GM18499 (cell line): ENCODE measurements around the gene LRTM2.

ENCODE experiments used
- ATAC-seq: cut with Tn5 transposase; IDR thresholded peaks from one replicate; pipeline ENCODE4 v1.9.1; 2021; ENCODE audit warnings: moderate number of reproducible peaks; ENCODE audit not compliant: insufficient read depth, unreplicated experiment

LRTM2 gene

GRCh38 chr12:1857086-1857485, 36.7 kb downstream of the LRTM2 start:
- no peak for ATAC-seq

DNA sequence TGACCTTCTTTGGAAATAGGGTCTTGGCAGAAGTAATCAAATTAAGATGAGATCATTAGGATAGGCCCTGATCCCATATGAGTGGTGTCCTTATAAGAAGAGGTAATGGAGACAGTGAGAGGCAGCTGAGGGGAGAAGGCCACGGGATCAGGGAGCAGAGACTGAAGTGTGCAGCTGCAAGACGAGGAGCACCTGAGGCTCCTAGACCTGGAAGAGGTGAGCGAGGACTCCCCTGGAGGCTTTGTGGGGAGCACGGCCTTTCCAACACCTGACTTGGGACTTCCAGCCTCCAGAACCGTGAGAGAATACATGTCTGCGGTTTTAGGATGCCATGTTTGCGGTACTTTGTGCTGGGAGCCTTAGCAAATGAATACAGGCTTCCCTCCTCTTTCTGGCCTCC, 37.5 kb downstream of the LRTM2 start:
- no peak for ATAC-seq

- no peak for ATAC-seq
Observed at GRCh38 chr12:1858456-1858855, 38.1 kb downstream of the LRTM2 start.

DNA sequence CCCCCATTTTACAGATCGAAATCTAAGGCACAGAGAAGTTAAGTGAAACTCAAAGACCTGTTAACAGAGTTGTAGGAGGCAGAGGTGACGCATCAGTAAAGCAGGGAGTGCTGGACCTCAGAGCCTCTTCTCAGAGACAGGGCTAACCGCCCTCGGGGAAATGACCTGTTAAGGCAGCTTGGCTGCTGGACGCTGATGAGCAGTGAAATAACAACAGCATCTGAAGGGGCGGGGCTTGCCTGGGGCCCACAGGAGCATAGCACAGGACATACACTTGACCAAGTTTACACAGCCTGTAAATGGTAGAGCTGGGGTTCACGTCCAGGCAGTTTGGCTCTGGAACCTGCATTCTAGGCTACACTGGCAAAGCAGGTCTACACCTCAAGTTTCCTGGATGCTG, 39.3 kb downstream of the LRTM2 start:
- ATAC-seq, result no peak

GRCh38 chr12:1862973-1863372, 42.6 kb downstream of the LRTM2 start:
- no peak for ATAC-seq

- ATAC-seq, result no peak
Observed at GRCh38 chr12:1863823-1864222, 43.5 kb downstream of the LRTM2 start.

DNA sequence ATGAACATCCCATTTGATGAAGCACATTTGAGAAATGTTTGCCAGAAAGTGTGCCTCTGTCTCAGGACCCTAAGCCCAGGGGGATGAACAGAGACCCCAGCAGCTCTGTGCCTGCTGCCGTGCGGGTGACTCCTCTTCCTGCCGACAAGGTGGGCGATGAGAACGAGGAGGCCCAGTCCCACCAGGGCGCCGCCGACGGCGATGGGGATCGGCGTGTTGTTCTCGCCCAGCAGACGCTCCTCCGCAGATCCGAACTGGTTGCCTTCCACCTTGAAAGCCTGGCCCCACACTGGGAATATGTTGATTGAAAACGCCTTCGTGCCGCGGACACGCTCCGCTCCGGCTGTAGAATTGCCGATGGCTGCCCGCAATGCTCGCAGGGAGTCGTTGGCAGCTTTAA, 44.1 kb downstream of the LRTM2 start:
- ATAC-seq, result no peak

GRCh38 chr12:1864867-1865266, 44.5 kb downstream of the LRTM2 start:
- ATAC-seq, result no peak

GRCh38 chr12:1865284-1865866, 45.0 kb downstream of the LRTM2 start:
- no peak for ATAC-seq

- no peak for ATAC-seq
Observed at GRCh38 chr12:1869145-1869544, 48.8 kb downstream of the LRTM2 start.

GRCh38 chr12:1870086-1870485, 49.7 kb downstream of the LRTM2 start:
- ATAC-seq, result no peak

DNA sequence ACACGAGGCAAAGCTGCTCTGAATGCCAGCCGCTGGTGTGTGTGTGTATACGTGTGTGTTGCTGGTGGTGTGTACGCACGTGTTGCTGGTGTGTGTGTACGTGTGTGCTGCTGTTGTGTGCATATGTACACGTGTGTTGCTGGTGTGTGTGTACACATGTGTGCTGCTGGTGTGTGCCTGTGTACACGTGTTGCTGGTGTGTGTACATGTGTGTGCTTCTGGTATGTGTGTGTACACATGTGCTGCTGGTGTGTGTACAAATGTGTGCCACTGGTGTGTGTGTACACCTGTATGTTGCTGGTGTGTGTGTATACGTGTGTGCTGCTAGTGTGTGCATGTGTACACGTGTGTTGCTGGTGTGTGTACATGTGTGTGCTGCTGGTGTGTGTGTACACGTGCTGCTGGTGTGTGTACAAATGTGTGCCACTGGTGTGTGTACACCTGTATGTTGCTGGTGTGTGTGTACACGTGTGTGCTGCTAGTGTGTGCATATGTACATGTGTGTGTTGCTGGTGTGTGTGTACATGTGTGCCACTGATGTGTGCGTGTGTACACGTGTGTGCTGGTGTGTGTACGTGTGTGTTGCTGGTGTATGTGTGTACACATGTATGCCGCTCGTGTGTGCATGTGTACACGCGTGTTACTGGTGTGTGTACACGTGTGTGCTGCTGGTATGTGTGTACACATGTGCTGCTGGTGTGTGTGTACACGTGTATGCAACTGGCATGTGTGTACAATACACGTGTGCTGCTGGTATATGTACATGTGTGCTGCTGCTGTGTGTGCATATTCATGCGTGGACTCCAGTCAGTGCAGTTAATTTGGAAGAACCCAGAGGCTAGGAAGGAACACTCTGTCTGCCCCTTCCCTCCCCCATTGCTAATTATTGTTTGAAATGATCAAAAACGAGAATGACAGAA, 50.9 kb downstream of the LRTM2 start:
- ATAC-seq, result no peak

GRCh38 chr12:1872001-1872400, 51.6 kb downstream of the LRTM2 start:
- no peak for ATAC-seq

DNA sequence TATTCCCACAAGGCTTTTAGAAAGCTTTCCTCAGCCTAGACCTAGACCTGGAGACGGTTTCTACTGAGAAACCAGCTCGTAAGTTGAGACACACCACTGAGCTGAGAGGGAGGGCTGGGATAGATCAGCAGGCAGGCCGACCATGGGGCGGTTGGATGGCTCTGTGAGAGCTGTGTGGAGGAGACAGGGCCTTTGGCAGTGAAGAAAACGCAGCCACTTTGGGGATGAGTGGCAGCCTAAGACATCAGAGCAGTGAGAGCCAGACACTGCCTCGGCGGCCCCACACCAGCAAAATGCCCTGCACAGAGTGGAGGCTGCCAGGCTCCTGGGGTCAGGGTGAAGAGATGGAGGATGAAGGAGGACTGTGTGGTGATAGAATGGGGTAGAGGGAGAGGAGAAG, 52.1 kb downstream of the LRTM2 start:
- ATAC-seq, result no peak

DNA sequence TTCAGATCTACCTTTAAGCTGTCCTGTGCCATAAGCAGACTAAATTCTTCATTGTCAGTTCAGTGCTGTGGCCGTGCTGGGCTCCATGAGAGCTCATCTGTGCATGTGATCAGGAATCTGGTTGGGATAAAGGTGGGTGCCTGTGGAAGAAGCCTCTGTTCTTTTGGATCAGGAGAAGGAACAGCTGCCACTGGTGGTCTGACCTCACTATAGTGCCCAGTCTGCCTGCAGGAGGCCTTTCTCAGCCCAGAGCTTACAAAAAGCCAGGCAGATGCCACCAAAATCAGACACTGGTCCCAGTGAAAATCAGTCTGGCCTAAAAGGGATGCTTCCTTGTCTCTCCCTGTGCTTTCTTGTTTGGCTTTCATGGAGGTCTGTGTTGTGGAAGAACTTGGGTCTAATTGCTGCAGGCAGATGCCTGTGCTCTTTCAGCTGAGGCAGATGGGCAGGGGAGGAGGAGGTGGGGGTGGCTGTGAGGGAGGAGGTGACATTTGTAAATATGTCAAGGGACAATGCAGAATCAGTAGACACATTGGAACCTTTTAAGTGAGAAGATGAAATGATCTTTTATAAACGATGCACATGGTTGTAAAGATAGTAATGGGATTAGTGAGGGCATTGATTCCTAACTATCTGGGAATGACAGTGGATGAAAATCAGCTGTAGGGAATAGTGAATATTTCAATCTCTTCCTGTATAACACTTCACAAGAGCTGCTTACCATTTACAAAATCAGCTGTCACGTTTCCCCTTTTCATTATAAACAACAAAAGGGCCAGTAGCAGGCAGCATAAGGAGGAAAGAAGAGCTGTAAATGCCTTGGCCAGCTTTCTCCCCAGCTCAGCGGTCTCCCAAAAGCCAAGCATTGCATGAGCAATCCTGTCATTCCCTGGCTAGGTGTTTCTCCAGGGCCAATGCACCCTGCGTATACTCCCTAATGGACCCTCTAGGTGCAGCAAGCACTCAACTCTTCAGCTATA, 53.5 kb downstream of the LRTM2 start:
- no peak for ATAC-seq

DNA sequence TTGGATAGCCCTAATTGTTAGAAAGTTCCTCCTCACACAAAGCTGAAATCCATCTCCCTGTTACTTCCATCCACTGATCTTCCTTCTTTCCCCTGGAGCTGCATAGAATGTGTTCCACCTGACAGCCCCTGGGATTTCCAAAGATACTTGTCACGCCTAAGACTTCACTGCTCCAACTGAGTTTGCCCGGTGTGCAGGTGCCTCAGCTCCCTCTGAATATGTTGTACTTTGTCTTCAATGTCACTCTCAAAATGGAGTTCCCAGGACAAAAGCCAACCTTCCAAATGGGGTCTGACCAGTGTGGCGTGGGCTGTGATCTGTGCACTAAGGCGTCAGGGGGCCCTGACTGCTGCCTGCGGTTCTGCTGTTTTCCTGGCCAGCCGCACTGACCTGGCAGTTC, 55.2 kb downstream of the LRTM2 start:
- ATAC-seq, result no peak

DNA sequence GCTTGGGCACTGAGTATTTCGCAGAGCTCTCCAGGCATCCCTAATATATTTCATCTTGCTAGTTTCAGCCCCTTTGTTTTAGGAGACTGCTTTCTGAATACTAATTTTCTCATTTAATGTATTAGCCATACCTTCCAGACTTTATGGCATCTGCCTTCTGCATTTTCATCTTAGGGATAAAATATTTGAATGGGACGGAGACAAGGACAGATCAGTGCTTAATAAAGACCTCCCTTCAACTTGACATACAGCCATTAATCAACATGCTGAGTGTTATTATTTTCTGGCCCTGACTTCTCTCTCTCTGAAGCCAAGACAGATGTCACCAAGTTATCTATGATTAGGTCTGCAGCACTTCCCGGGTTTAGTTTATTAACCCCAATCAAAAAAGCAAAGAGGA, 55.7 kb downstream of the LRTM2 start:
- no peak for ATAC-seq

- ATAC-seq, result no peak
Observed at GRCh38 chr12:1877169-1877878, 57.0 kb downstream of the LRTM2 start.

GRCh38 chr12:1878214-1878613, 57.8 kb downstream of the LRTM2 start:
- no peak for ATAC-seq

DNA sequence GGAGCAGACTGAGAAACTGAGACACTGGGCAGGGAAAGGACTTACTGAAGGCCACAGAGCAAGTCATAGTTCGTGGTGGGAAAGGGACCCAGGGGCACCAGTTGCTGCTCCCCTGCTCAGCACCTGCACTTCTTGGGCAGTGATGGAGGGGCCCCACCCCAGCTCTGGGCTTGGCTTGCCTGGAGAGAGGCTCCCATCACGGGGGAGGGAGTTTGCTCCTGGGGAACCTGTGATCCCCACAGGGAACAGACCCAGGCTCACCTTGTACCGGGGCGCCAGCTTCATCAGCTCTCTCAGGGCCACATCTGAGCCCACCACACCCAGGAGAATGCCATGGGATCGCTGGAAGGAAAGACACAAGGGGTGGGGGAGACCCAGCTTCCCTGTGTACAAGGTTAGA, 58.3 kb downstream of the LRTM2 start:
- ATAC-seq, result no peak
